Panc1 (cell line): ENCODE data around the gene MSI2.

Experiments
- POLR2AphosphoS5 ChIP-seq: IDR thresholded peaks from 2 replicates; pipeline ENCODE4 v1.6.1; 2012; ENCODE audit warnings: mild to moderate bottlenecking, low read depth, low read length, moderate library complexity
- SIN3A ChIP-seq: IDR thresholded peaks from 2 replicates; pipeline ENCODE4 v1.6.1; 2012; ENCODE audit warnings: low read depth, mild to moderate bottlenecking, low read length, moderate library complexity, borderline replicate concordance; ENCODE audit not compliant: insufficient read depth
- TCF7L2 ChIP-seq: IDR thresholded peaks from 2 replicates; pipeline ENCODE4 v1.6.1; 2011; ENCODE audit warnings: mild to moderate bottlenecking, low read depth, low read length, inconsistent platforms
- TF ChIP-seq, protein P1 (sequence below): fragments of 450-650 bp; IDR thresholded peaks from 2 replicates; pipeline ENCODE4 v1.5.1; 2017; ENCODE audit warnings: mild to moderate bottlenecking
- TF ChIP-seq, protein P2 (sequence below), 2 experiments: IDR thresholded peaks; 2 replicates each; pipeline ENCODE4 v1.6.1; 2011 to 2012; ENCODE audit warnings: low read depth in 2 of 2, control low read depth in 1 of 2, low read length in 1 of 2, mild to moderate bottlenecking in 1 of 2, moderate library complexity in 1 of 2; ENCODE audit not compliant: insufficient read depth in 1 of 2

- TF ChIP-seq, protein P1, sequence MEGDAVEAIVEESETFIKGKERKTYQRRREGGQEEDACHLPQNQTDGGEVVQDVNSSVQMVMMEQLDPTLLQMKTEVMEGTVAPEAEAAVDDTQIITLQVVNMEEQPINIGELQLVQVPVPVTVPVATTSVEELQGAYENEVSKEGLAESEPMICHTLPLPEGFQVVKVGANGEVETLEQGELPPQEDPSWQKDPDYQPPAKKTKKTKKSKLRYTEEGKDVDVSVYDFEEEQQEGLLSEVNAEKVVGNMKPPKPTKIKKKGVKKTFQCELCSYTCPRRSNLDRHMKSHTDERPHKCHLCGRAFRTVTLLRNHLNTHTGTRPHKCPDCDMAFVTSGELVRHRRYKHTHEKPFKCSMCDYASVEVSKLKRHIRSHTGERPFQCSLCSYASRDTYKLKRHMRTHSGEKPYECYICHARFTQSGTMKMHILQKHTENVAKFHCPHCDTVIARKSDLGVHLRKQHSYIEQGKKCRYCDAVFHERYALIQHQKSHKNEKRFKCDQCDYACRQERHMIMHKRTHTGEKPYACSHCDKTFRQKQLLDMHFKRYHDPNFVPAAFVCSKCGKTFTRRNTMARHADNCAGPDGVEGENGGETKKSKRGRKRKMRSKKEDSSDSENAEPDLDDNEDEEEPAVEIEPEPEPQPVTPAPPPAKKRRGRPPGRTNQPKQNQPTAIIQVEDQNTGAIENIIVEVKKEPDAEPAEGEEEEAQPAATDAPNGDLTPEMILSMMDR, result no peak
- TF ChIP-seq, protein P2, sequence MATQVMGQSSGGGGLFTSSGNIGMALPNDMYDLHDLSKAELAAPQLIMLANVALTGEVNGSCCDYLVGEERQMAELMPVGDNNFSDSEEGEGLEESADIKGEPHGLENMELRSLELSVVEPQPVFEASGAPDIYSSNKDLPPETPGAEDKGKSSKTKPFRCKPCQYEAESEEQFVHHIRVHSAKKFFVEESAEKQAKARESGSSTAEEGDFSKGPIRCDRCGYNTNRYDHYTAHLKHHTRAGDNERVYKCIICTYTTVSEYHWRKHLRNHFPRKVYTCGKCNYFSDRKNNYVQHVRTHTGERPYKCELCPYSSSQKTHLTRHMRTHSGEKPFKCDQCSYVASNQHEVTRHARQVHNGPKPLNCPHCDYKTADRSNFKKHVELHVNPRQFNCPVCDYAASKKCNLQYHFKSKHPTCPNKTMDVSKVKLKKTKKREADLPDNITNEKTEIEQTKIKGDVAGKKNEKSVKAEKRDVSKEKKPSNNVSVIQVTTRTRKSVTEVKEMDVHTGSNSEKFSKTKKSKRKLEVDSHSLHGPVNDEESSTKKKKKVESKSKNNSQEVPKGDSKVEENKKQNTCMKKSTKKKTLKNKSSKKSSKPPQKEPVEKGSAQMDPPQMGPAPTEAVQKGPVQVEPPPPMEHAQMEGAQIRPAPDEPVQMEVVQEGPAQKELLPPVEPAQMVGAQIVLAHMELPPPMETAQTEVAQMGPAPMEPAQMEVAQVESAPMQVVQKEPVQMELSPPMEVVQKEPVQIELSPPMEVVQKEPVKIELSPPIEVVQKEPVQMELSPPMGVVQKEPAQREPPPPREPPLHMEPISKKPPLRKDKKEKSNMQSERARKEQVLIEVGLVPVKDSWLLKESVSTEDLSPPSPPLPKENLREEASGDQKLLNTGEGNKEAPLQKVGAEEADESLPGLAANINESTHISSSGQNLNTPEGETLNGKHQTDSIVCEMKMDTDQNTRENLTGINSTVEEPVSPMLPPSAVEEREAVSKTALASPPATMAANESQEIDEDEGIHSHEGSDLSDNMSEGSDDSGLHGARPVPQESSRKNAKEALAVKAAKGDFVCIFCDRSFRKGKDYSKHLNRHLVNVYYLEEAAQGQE (IDR thresholded peaks at IDR 0.05; ENCODE audit: insufficient read depth in 1 of 2, low read depth in 2 of 2, low read length in 1 of 2), result no peak
- TF ChIP-seq POLR2AphosphoS5 (no peak), TCF7L2 (no peak), SIN3A (no peak)
Observed at GRCh38 chr17:57703273-57703672, 446.9 kb downstream of the MSI2 start.
